HepG2 (cell line): ENCODE results near the gene VPS11. TPM values are rescaled to one million over a fixed set of nuclear protein-coding genes. Genes with fewer than 3 reads are reported as not detected.
A peak's percentile ranks its signal among the peaks of the same experiment; 100 is the strongest.

Experiments used
- ARNT2 ChIP-seq: sonication (generic); formaldehyde crosslinking; IDR thresholded peaks from 2 replicates; pipeline ENCODE4 v1.8.0; 2022; ENCODE audit warnings: mild to moderate bottlenecking, low read depth, missing genetic modification reagents, moderate library complexity
- CBFB ChIP-seq: sonication (generic); formaldehyde crosslinking; IDR thresholded peaks from 2 replicates; pipeline ENCODE4 v1.4.0; 2020; ENCODE audit warnings: missing genetic modification reagents
- HDAC6 ChIP-seq: fragments of 200-600 bp; sonication (generic); IDR thresholded peaks from 2 replicates; pipeline ENCODE4 v1.7.0; 2017; ENCODE audit warnings: mild to moderate bottlenecking, antibody characterized with exemption, low read length, low read depth
- HOXA3 ChIP-seq: sonication (generic); formaldehyde crosslinking; IDR thresholded peaks from 2 replicates; pipeline ENCODE4 v1.5.0; 2020; ENCODE audit warnings: missing genetic modification reagents
- KDM3A ChIP-seq: IDR thresholded peaks from 2 replicates; pipeline ENCODE4 v1.6.1; 2018; ENCODE audit warnings: low read depth, missing compliant biosample characterization
- MEF2D ChIP-seq: sonication (generic); formaldehyde crosslinking; IDR thresholded peaks from 2 replicates; pipeline ENCODE4 v1.5.1; 2020; ENCODE audit warnings: mild to moderate bottlenecking, missing genetic modification reagents
- NCOA5 ChIP-seq: sonication (generic); formaldehyde crosslinking; IDR thresholded peaks from 2 replicates; pipeline ENCODE4 v1.4.0; 2020; ENCODE audit warnings: missing genetic modification reagents
- NR0B2 ChIP-seq: sonication (generic); formaldehyde crosslinking; IDR thresholded peaks from 2 replicates; pipeline ENCODE4 v1.4.0; 2020; ENCODE audit warnings: mild to moderate bottlenecking, missing genetic modification reagents
- PRDM4 ChIP-seq: sonication (generic); formaldehyde crosslinking; IDR thresholded peaks from 2 replicates; pipeline ENCODE4 v1.9.0; 2021; ENCODE audit warnings: missing genetic modification reagents, borderline replicate concordance
- PRPF4 ChIP-seq: fragments of 200-400 bp; formaldehyde crosslinking; IDR thresholded peaks from 2 replicates; pipeline ENCODE4 v1.6.1; 2016; ENCODE audit warnings: low read length, low read depth; ENCODE audit not compliant: poor library complexity, severe bottlenecking
- RBFOX2 ChIP-seq: fragments of 200-400 bp; formaldehyde crosslinking; IDR thresholded peaks from 2 replicates; pipeline ENCODE4 v1.6.1; 2017; ENCODE audit warnings: low read depth, mild to moderate bottlenecking, low read length
- TBX2 ChIP-seq: sonication (generic); formaldehyde crosslinking; IDR thresholded peaks from 2 replicates; pipeline ENCODE4 v1.5.0; 2020; ENCODE audit warnings: missing genetic modification reagents, mild to moderate bottlenecking, borderline replicate concordance
- THAP9 ChIP-seq: sonication (generic); formaldehyde crosslinking; IDR thresholded peaks from 2 replicates; pipeline ENCODE4; 2020; ENCODE audit warnings: missing genetic modification reagents, mild to moderate bottlenecking, borderline replicate concordance
- ZBTB49 ChIP-seq: sonication (generic); formaldehyde crosslinking; IDR thresholded peaks from 2 replicates; pipeline ENCODE4 v1.4.0; 2020; ENCODE audit warnings: missing genetic modification reagents, borderline replicate concordance
- ZNF20 ChIP-seq: sonication (generic); formaldehyde crosslinking; IDR thresholded peaks from 2 replicates; pipeline ENCODE4 v1.4.0; 2020; ENCODE audit warnings: mild to moderate bottlenecking, moderate library complexity, missing genetic modification reagents
- ZSCAN5A ChIP-seq: sonication (generic); formaldehyde crosslinking; IDR thresholded peaks from 2 replicates; pipeline ENCODE4 v1.8.0; 2022; ENCODE audit warnings: mild to moderate bottlenecking, missing genetic modification reagents, borderline replicate concordance
- polyA plus RNA-seq, 8 experiments: library from polyadenylated mRNA; depleted of rRNA in 3 of 8; stranded (reverse) in 7 of 8; unstranded in 1 of 8; fragments of >200 nt; fragmentation: Illumina TruSeq in 4 of 8; extraction: Trizol in 4 of 8; gene quantifications; 2 replicates each; pipeline versions ENCODE4 v1.2.1 to v1.2.3, GENCODE V29; 2011 to 2016; ENCODE audit warnings: low read depth in 4 of 8, missing spikeins in 1 of 8, mixed read lengths in 1 of 8; ENCODE audit not compliant: insufficient read depth in 1 of 8
- total RNA-seq, 5 experiments: library from RNA; depleted of rRNA; stranded (reverse); fragments of >200 nt; fragmentation: Illumina TruSeq; extraction: Trizol; gene quantifications; 2 replicates each; pipeline ENCODE4 v1.2.3, GENCODE V29; 2016; ENCODE audit warnings: low read depth in 1 of 5

VPS11 gene
- total and polyA plus RNA-seq, 2 of the 13 experiments (the other 11 are each of a cell fraction or from before 2014, with no cell fraction given): 13.7 to 21.6 TPM

- TF ChIP-seq NR0B2 (CRISPR knock-in tag) (peak; percentile 86; the same call in 1 of the 2 replicates), THAP9 (CRISPR knock-in tag) (peak; percentile 57; the same call in 1 of the 2 replicates), KDM3A (CRISPR knock-in tag) (peak; percentile 75; the same call in 1 of the 2 replicates), TBX2 (CRISPR knock-in tag) (peak; percentile 88; the same call in 1 of the 2 replicates), HDAC6 (no peak), PRDM4 (CRISPR knock-in tag) (peak; percentile 73; the same call in 1 of the 2 replicates), ZBTB49 (no peak), ZNF20 (no peak), HOXA3 (CRISPR knock-in tag) (peak; percentile 84; the same call in 1 of the 2 replicates), MEF2D (CRISPR knock-in tag) (peak; percentile 68; the same call in 1 of the 2 replicates), NCOA5 (CRISPR knock-in tag) (no peak), CBFB (CRISPR knock-in tag) (peak; percentile 58; the same call in 1 of the 2 replicates), PRPF4 (no peak), ARNT2 (peak; percentile 96), ZSCAN5A (CRISPR knock-in tag) (0 out of 2 replicates have a peak, but pooled peaks have one; percentile 46), RBFOX2 (peak; percentile 77)
These were observed 37.1 kb upstream of the VPS11 start, which contains the start of gene SLC37A4 (continued) for GRCh38 chr11:119030329-119031047.
